H1 (cell line): Measurements from ENCODE around the gene NRXN3. TPM values are rescaled to one million over a fixed set of nuclear protein-coding genes. Genes with fewer than 3 reads are reported as not detected.

Experiments
- CTCF ChIA-PET: fragments of 300-600 bp; sonication (Branson Sonifier 250); formaldehyde crosslinking; loops from one replicate; lab custom pipeline; 2021; ENCODE audit not compliant: partially characterized antibody; lab: Charles Lee
- POLR2A ChIA-PET: fragments of 300-600 bp; sonication (Branson Sonifier 250); formaldehyde crosslinking; loops from one replicate; lab custom pipeline; 2021; ENCODE audit warnings: inconsistent platforms; ENCODE audit not compliant: partially characterized antibody; lab: Charles Lee
- DNase-seq, 2 experiments: peaks; one replicate each; pipeline versions ENCODE4 v3.0.0 to v3.0.0-alpha.2; 2010 to 2022; ENCODE audit warnings: low spot score in 2 of 2, low read depth in 1 of 2, mixed read lengths in 1 of 2
- FAIRE-seq: peaks from 2 replicates; lab custom pipeline; 2011; peaks lifted over from hg19 to GRCh38; lab: Jason Lieb, UNC
- H2AFZ ChIP-seq: 2 replicates; pipeline ENCODE4 v1.8.1; 2012; ENCODE audit warnings: low read length, inconsistent platforms
- H2AK5ac ChIP-seq: 2 replicates; pipeline ENCODE4 v1.6.1; 2013; ENCODE audit warnings: low read depth, low read length
- H2BK120ac ChIP-seq: replicated peaks from 2 replicates; pipeline ENCODE3; 2013; ENCODE audit warnings: low read depth, low read length, inconsistent platforms
- H2BK12ac ChIP-seq: 2 replicates; pipeline ENCODE4 v1.6.1; 2013; ENCODE audit warnings: low read depth, low read length
- H2BK15ac ChIP-seq: 2 replicates; pipeline ENCODE4 v1.6.1; 2013; ENCODE audit warnings: low read length
- H2BK20ac ChIP-seq: 2 replicates; pipeline ENCODE4 v1.6.1; 2013; ENCODE audit warnings: low read length
- H2BK5ac ChIP-seq: 2 replicates; pipeline ENCODE4 v1.6.1; 2013; ENCODE audit warnings: low read depth, low read length
- H3K14ac ChIP-seq: 2 replicates; pipeline ENCODE4 v1.6.1; 2013; ENCODE audit warnings: inconsistent platforms; ENCODE audit not compliant: insufficient read length
- H3K18ac ChIP-seq: 2 replicates; pipeline ENCODE4 v1.6.1; 2013; ENCODE audit warnings: low read length; ENCODE audit errors: extremely low read depth
- H3K23ac ChIP-seq: 2 replicates; pipeline ENCODE4 v1.6.1; 2013; ENCODE audit warnings: inconsistent platforms; ENCODE audit not compliant: insufficient read length
- H3K23me2 ChIP-seq: 2 replicates; pipeline ENCODE4 v1.6.1; 2013; ENCODE audit warnings: low read depth, low read length
- H3K27ac ChIP-seq: 2 replicates; pipeline ENCODE4 v1.6.1; 2011; ENCODE audit warnings: low read depth, low read length, inconsistent platforms
- H3K27me3 ChIP-seq, 4 experiments: replicated peaks in 1 of 4; 1 replicate in 1 of 4; 2 replicates in 3 of 4; pipeline versions ENCODE4 v1.6.1 to v1.8.1; 2011 to 2013; ENCODE audit warnings: low read length in 3 of 4, mild to moderate bottlenecking in 3 of 4, inconsistent platforms in 2 of 4, mixed read lengths in 2 of 4, moderate library complexity in 1 of 4; ENCODE audit not compliant: control insufficient read depth in 3 of 4, insufficient read depth in 3 of 4; ENCODE audit errors: extremely low read depth in 1 of 4
- H3K36me3 ChIP-seq, 4 experiments: 2 replicates each; pipeline versions ENCODE4 v1.6.1 to v1.8.1; 2011 to 2013; ENCODE audit warnings: mild to moderate bottlenecking in 4 of 4, low read length in 3 of 4, moderate library complexity in 2 of 4, control low read depth in 1 of 4, inconsistent platforms in 1 of 4; ENCODE audit not compliant: insufficient read depth in 4 of 4, control insufficient read depth in 2 of 4
- H3K4ac ChIP-seq: replicated peaks from 2 replicates; pipeline ENCODE3; 2013; ENCODE audit warnings: low read length, low read depth, mixed read lengths, inconsistent platforms; ENCODE audit not compliant: insufficient read length
- H3K4me1 ChIP-seq, 4 experiments: replicated peaks in 1 of 4; 1 replicate in 1 of 4; 2 replicates in 3 of 4; pipeline versions ENCODE4 v1.6.1 to v1.8.1; 2011 to 2013; ENCODE audit warnings: low read length in 3 of 4, inconsistent platforms in 2 of 4, mixed read lengths in 1 of 4; ENCODE audit not compliant: insufficient read depth in 4 of 4, control insufficient read depth in 3 of 4
- H3K4me2 ChIP-seq, 2 experiments: 2 replicates each; pipeline versions ENCODE4 v1.6.1 to v1.8.1; 2011 to 2013; ENCODE audit warnings: low read depth in 2 of 2, low read length in 2 of 2, control low read depth in 1 of 2, inconsistent platforms in 1 of 2, mild to moderate bottlenecking in 1 of 2; ENCODE audit not compliant: insufficient read depth in 1 of 2
- H3K4me3 ChIP-seq, 4 experiments: fragments of 200-600, 300-600 bp in 1 of 4; sonication (generic), shearing (Covaris generic), sonication (Bioruptor Twin) in 1 of 4; 2 replicates each; pipeline versions ENCODE4 v1.5.1 to v1.8.1; 2011 to 2016; ENCODE audit warnings: low read length in 4 of 4, low read depth in 3 of 4, control low read depth in 2 of 4, inconsistent platforms in 2 of 4, mild to moderate bottlenecking in 2 of 4, mixed read lengths in 1 of 4, moderate library complexity in 1 of 4; ENCODE audit not compliant: insufficient read depth in 2 of 4; ENCODE audit errors: extremely low read depth in 1 of 4
- H3K56ac ChIP-seq: replicated peaks from 2 replicates; pipeline ENCODE3; 2013; ENCODE audit warnings: low read depth, mild to moderate bottlenecking, mixed read lengths, low read length, inconsistent platforms; ENCODE audit not compliant: insufficient read length
- H3K79me1 ChIP-seq: 2 replicates; pipeline ENCODE4 v1.6.1; 2013; ENCODE audit warnings: low read depth, low read length, control low read depth
- H3K79me2 ChIP-seq, 2 experiments: 2 replicates each; pipeline versions ENCODE4 v1.6.1 to v1.8.1; 2012 to 2013; ENCODE audit warnings: low read length in 2 of 2, mild to moderate bottlenecking in 2 of 2, inconsistent platforms in 1 of 2; ENCODE audit not compliant: insufficient read depth in 2 of 2, control insufficient read depth in 1 of 2
- H3K9ac ChIP-seq, 4 experiments: replicated peaks in 1 of 4; 1 replicate in 1 of 4; 2 replicates in 3 of 4; pipeline versions ENCODE4 v1.6.1 to v1.8.1; 2011 to 2013; ENCODE audit warnings: low read depth in 3 of 4, low read length in 3 of 4, control low read depth in 2 of 4, mild to moderate bottlenecking in 2 of 4, moderate library complexity in 2 of 4, inconsistent platforms in 1 of 4; ENCODE audit errors: extremely low read depth in 1 of 4
- H3K9me3 ChIP-seq, 2 experiments: 2 replicates each; pipeline versions ENCODE4 v1.6.1 to v1.8.1; 2012 to 2013; ENCODE audit warnings: mild to moderate bottlenecking in 2 of 2, moderate library complexity in 2 of 2, control low read depth in 1 of 2, inconsistent platforms in 1 of 2, low read depth in 1 of 2, low read length in 1 of 2, mixed read lengths in 1 of 2; ENCODE audit not compliant: insufficient read depth in 2 of 2
- H4K20me1 ChIP-seq, 2 experiments: replicated peaks in 1 of 2; 2 replicates each; pipeline versions ENCODE3 to v1.8.1; 2011 to 2013; ENCODE audit warnings: inconsistent platforms in 2 of 2, low read length in 2 of 2, mild to moderate bottlenecking in 1 of 2; ENCODE audit not compliant: insufficient read depth in 2 of 2, control insufficient read depth in 1 of 2
- H4K5ac ChIP-seq: 2 replicates; pipeline ENCODE4 v1.6.1; 2013; ENCODE audit warnings: low read length, low read depth, mixed read lengths, inconsistent platforms; ENCODE audit not compliant: insufficient read length
- H4K8ac ChIP-seq: 2 replicates; pipeline ENCODE4 v1.8.0; 2013; ENCODE audit warnings: mild to moderate bottlenecking, moderate library complexity, low read length, inconsistent platforms; ENCODE audit not compliant: insufficient read depth; ENCODE audit errors: extremely low read depth
- H4K91ac ChIP-seq: replicated peaks from 2 replicates; pipeline ENCODE3; 2013; ENCODE audit warnings: low read length, mixed read lengths, inconsistent platforms; ENCODE audit not compliant: insufficient read length
- BACH1 ChIP-seq: IDR thresholded peaks from 2 replicates; pipeline ENCODE4 v1.6.1; 2012; ENCODE audit warnings: low read length, improper control_type of control experiment
- CBX5 ChIP-seq: fragments of 300-800, 300-1000 bp; sonication (generic); IDR thresholded peaks from 2 replicates; pipeline ENCODE4 v1.7.1; 2016; ENCODE audit warnings: antibody characterized with exemption, low read length, low read depth
- CREB1 ChIP-seq: IDR thresholded peaks from 2 replicates; pipeline ENCODE4 v1.6.1; 2012; ENCODE audit warnings: inconsistent platforms
- FOSL1 ChIP-seq: IDR thresholded peaks from 2 replicates; pipeline ENCODE4 v1.6.1; 2011; ENCODE audit warnings: mild to moderate bottlenecking, low read depth, low read length, moderate library complexity; ENCODE audit not compliant: insufficient read depth
- HDAC2 ChIP-seq, 2 experiments: fragments of 300-600 bp in 1 of 2; sonication (generic) in 1 of 2; IDR thresholded peaks; 2 replicates each; pipeline ENCODE4 v1.6.1; 2011 to 2012; ENCODE audit warnings: low read depth in 2 of 2, low read length in 2 of 2, mild to moderate bottlenecking in 2 of 2, moderate library complexity in 2 of 2, borderline replicate concordance in 1 of 2, inconsistent platforms in 1 of 2
- MAFK ChIP-seq: IDR thresholded peaks from 2 replicates; pipeline ENCODE4 v1.6.1; 2012; ENCODE audit warnings: low read depth, mild to moderate bottlenecking, improper control_type of control experiment, low read length
- NANOG ChIP-seq: IDR thresholded peaks from 2 replicates; pipeline ENCODE4 v1.6.1; 2011; ENCODE audit warnings: low read length, low read depth, mild to moderate bottlenecking, inconsistent platforms; ENCODE audit not compliant: insufficient read depth, poor library complexity, severe bottlenecking
- RAD21 ChIP-seq, 2 experiments: IDR thresholded peaks in 1 of 2; conservative IDR thresholded peaks in 1 of 2; 2 replicates each; pipeline ENCODE4 v1.6.1; 2011; ENCODE audit warnings: low read depth in 2 of 2, low read length in 2 of 2, improper control_type of control experiment in 1 of 2, inconsistent platforms in 1 of 2, mild to moderate bottlenecking in 1 of 2, moderate library complexity in 1 of 2
- RFX5 ChIP-seq: IDR thresholded peaks from 2 replicates; pipeline ENCODE4 v1.6.1; 2011; ENCODE audit warnings: low read depth, low read length, improper control_type of control experiment, borderline replicate concordance
- SIN3A ChIP-seq, 2 experiments: IDR thresholded peaks in 1 of 2; conservative IDR thresholded peaks in 1 of 2; 2 replicates each; pipeline ENCODE4 v1.6.1; 2011 to 2012; ENCODE audit warnings: low read length in 2 of 2, improper control_type of control experiment in 1 of 2, low read depth in 1 of 2, mild to moderate bottlenecking in 1 of 2
- SP1 ChIP-seq: IDR thresholded peaks from 2 replicates; pipeline ENCODE4 v1.6.1; 2011; ENCODE audit warnings: low read depth, low read length
- WGBS, 2 experiments: shearing (Covaris generic) in 1 of 2; methylation state at CpG; one replicate each; pipeline versions ENCODE4 v1.1.6 to v1.1.7; 2013 to 2015; ENCODE audit warnings: low lambda C conversion rate in 2 of 2, mixed read lengths in 2 of 2, inconsistent platforms in 1 of 2, low coverage in 1 of 2, missing lambda C conversion rate in 1 of 2; ENCODE audit not compliant: insufficient replicate concordance in 2 of 2, insufficient coverage in 1 of 2, insufficient read length in 1 of 2; ENCODE audit errors: extremely low coverage in 1 of 2, missing lambda C conversion rate in 1 of 2; 5-methylcytosine and 5-hydroxymethylcytosine counted together
- polyA plus RNA-seq, 7 experiments: library from polyadenylated mRNA; depleted of rRNA in 3 of 7; stranded (reverse) in 5 of 7; unstranded in 2 of 7; fragments of >200 nt in 5 of 7; fragments of 200-250 nt in 2 of 7; gene quantifications; 1 replicate in 5 of 7; 2 replicates in 1 of 7; 4 replicates in 1 of 7; pipeline versions ENCODE4 v1.2.1 to v1.2.3, GENCODE V29; 2011 to 2013; ENCODE audit warnings: missing spikeins in 2 of 7, mixed read lengths in 2 of 7
- total RNA-seq: library from RNA; stranded (reverse); fragmentation: NEBNext Ultra II Directional; extraction: Animal tissue kit (Norgen Biotek cat#: 25700); gene quantifications from 2 replicates; pipeline ENCODE4 v1.2.1, GENCODE V29; 2021

Gene NRXN3
- total and polyA plus RNA-seq, 2 of the 8 experiments (the other 6 are each of a cell fraction or from before 2014, with no cell fraction given): 2.6 to 4.1 TPM

DNA sequence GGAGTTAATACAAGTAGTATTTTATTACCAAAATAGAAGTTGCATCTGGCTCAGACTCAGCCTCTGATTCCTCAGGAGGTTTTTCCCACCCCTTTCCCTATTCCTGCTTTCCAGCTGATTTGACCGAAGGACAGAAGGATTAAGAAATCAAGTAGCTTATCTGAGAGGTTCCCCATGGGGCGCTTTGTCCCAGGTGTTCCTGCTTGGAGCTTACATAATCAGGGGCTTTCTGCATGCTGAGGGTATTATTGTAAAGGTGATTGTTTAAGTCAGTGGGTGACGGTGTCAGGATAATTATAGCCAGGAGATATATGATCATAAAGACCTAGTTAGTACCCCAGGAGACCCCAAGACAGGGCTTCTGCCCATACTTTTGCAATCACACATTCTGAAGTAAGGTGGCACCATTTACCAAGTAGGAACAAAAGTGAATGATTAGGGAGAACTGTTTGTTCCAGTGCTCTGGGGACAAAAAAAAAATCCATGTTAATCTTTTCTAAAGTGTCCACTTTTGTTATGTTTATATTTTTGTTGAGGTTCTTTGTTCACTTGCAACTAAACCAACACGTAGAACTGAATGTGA is 921.3 kb downstream of the NRXN3 start:
- H2AFZ ChIP-seq: no peak overlapping the region
- peaks cover 0 to 17% (median 1%) of the 10 kb centered on the region in 4 experiments; a peak in 2 of 7 replicates for H3K27me3 ChIP-seq
- ChIA-PET CTCF (interaction anchor here (0.8 to 1.3 kb wide), 8 partner anchors 9 to 595 kb away, joined by 3 to 4 read pairs (median 3); no protein-coding TSS in a partner anchor), POLR2A (no interaction called here)
- H2BK12ac ChIP-seq: no peak overlapping the region
- no peak overlapping the region for H2AK5ac ChIP-seq
- H3K27ac ChIP-seq: no peak overlapping the region
- H3K9ac ChIP-seq: no peak overlapping the region
- H3K14ac ChIP-seq: no peak overlapping the region
- H4K91ac ChIP-seq: no peak overlapping the region
- DNase-seq (no peak), FAIRE-seq (no peak)
- no peak overlapping the region for H4K8ac ChIP-seq
- 26% methylated on average over 4 of the region's 4 CpGs; no CpG with 5 or more reads in 1 of the 2 experiments for WGBS, 2 experiments
- H2BK120ac ChIP-seq: no peak overlapping the region
- H3K56ac ChIP-seq: no peak overlapping the region
- H3K23me2 ChIP-seq: no peaks in the 10 kb centered on the region; the same call in 1 of the 2 replicates
- no peaks in the 10 kb centered on the region for H3K79me1 ChIP-seq
- H3K23ac ChIP-seq: no peak overlapping the region
- no peak overlapping the region for H3K4me3 ChIP-seq
- no peak overlapping the region for H3K4me2 ChIP-seq
- peaks cover 0 to 6% (median 2%) of the 10 kb centered on the region in 4 experiments; a peak in 2 of 7 replicates for H3K4me1 ChIP-seq
- H3K9me3 ChIP-seq: no peaks in the 10 kb centered on the region
- H3K36me3 ChIP-seq: no peaks in the 10 kb centered on the region
- H2BK20ac ChIP-seq: no peak overlapping the region
- H2BK5ac ChIP-seq: no peak overlapping the region
- H3K79me2 ChIP-seq: no peaks in the 10 kb centered on the region
- H3K18ac ChIP-seq: no peak overlapping the region
- no peak overlapping the region for H3K4ac ChIP-seq
- H4K5ac ChIP-seq: no peak overlapping the region
- no peaks in the 10 kb centered on the region for H4K20me1 ChIP-seq
- no peak overlapping the region for H2BK15ac ChIP-seq
- TF ChIP-seq NANOG: peak; percentile 80
- no peak for TF ChIP-seq CREB1
- no peak for TF ChIP-seq BACH1
- no peak for TF ChIP-seq FOSL1
- peak; percentile 52; the same call in 1 of the 2 replicates for TF ChIP-seq SP1
- TF ChIP-seq RFX5: no peak
- no peak for TF ChIP-seq MAFK
- no peak for TF ChIP-seq SIN3A (conservative IDR thresholded peaks at IDR 0.05 in 1 of 2, IDR thresholded peaks at IDR 0.05 in 1 of 2; ENCODE audit: low read depth in 1 of 2, low read length in 2 of 2)
- peak; percentile 46 to 55; a peak in 1 of 4 replicates for TF ChIP-seq HDAC2 (IDR thresholded peaks at IDR 0.05; ENCODE audit: borderline replicate concordance in 1 of 2, low read depth in 2 of 2, low read length in 2 of 2)
- peak; percentile 64 to 68 for TF ChIP-seq RAD21 (IDR thresholded peaks at IDR 0.05 in 1 of 2, conservative IDR thresholded peaks at IDR 0.05 in 1 of 2; ENCODE audit: low read depth in 2 of 2, low read length in 2 of 2)
- TF ChIP-seq CBX5: no peak
